ENCODE data around the gene ABL1.

Gene ABL1

GRCh38 chr9:130914417-130915095, 79.5 kb downstream of the ABL1 start:
- Histone ChIP-seq H3K9me3 (ENCODE audit: insufficient read depth, low read depth, low read length) (no peaks in the 10 kb centered on the region), H3K9me2 (replicated peaks; ENCODE audit: low read depth, low read length) (no peaks in the 10 kb centered on the region), H3K36me3 (ENCODE audit: insufficient read depth, low read length) (no peaks in the 10 kb centered on the region), H4K20me1 (ENCODE audit: insufficient read depth, low read length, poor library complexity, severe bottlenecking) (no peaks in the 10 kb centered on the region), H2AFZ (ENCODE audit: low read length) (no peak overlapping the region), H3K4me2 (ENCODE audit: low read depth, low read length, poor library complexity, severe bottlenecking) (no peak overlapping the region), H3K79me2 (ENCODE audit: insufficient read depth, low read length) (no peaks in the 10 kb centered on the region), H3F3A (ENCODE audit: low read depth) (no peaks in the 10 kb centered on the region), H3K4me1 (ENCODE audit: insufficient read depth, low read length, poor library complexity, severe bottlenecking) (no peaks in the 10 kb centered on the region), H3K4me3 (ENCODE audit: low read length, poor library complexity, severe bottlenecking) (no peak overlapping the region), H3K27me3 (ENCODE audit: insufficient read depth, low read length, poor library complexity, severe bottlenecking) (no peaks in the 10 kb centered on the region), H3K9ac (ENCODE audit: low read depth, low read length, poor library complexity, severe bottlenecking) (no peak overlapping the region)
- TF ChIP-seq CTCF (conservative IDR thresholded peaks at IDR 0.05; ENCODE audit: low read length): no peak
- TF ChIP-seq EZH2phosphoT487 (IDR thresholded peaks at IDR 0.05; ENCODE audit: borderline replicate concordance): no peak

- no peak overlapping the region for H2AFZ ChIP-seq (ENCODE audit: low read length)
- H3K36me3 ChIP-seq (ENCODE audit: insufficient read depth, low read length): no peaks in the 10 kb centered on the region
- no peaks in the 10 kb centered on the region for H3K27me3 ChIP-seq (ENCODE audit: insufficient read depth, low read length, poor library complexity, severe bottlenecking)
Observed at GRCh38 chr9:130915096-130915447, 80.0 kb downstream of the ABL1 start.

GRCh38 chr9:130917168-130917960, 82.3 kb downstream of the ABL1 start:
- no peaks in the 10 kb centered on the region for H3F3A ChIP-seq (ENCODE audit: low read depth)
- TF ChIP-seq CTCF (conservative IDR thresholded peaks at IDR 0.05; ENCODE audit: low read length) (no peak), EZH2phosphoT487 (IDR thresholded peaks at IDR 0.05; ENCODE audit: borderline replicate concordance) (no peak)
- no peaks in the 10 kb centered on the region for H3K27me3 ChIP-seq (ENCODE audit: insufficient read depth, low read length, poor library complexity, severe bottlenecking)
- no peak overlapping the region for H3K9ac ChIP-seq (ENCODE audit: low read depth, low read length, poor library complexity, severe bottlenecking)
- H3K79me2 ChIP-seq (ENCODE audit: insufficient read depth, low read length): no peaks in the 10 kb centered on the region
- no peak overlapping the region for H3K4me2 ChIP-seq (ENCODE audit: low read depth, low read length, poor library complexity, severe bottlenecking)
- H4K20me1 ChIP-seq (ENCODE audit: insufficient read depth, low read length, poor library complexity, severe bottlenecking): no peaks in the 10 kb centered on the region
- no peak overlapping the region for H3K4me3 ChIP-seq (ENCODE audit: low read length, poor library complexity, severe bottlenecking)
- H3K9me2 ChIP-seq (replicated peaks; ENCODE audit: low read depth, low read length): no peaks in the 10 kb centered on the region
- no peak overlapping the region for H2AFZ ChIP-seq (ENCODE audit: low read length)
- no peaks in the 10 kb centered on the region for H3K9me3 ChIP-seq (ENCODE audit: insufficient read depth, low read depth, low read length)
- no peaks in the 10 kb centered on the region for H3K36me3 ChIP-seq (ENCODE audit: insufficient read depth, low read length)
- no peaks in the 10 kb centered on the region for H3K4me1 ChIP-seq (ENCODE audit: insufficient read depth, low read length, poor library complexity, severe bottlenecking)

More at GRCh38 chr9:130915096-130915447, 80.0 kb downstream of the ABL1 start:
- TF ChIP-seq EZH2phosphoT487 (IDR thresholded peaks at IDR 0.05; ENCODE audit: borderline replicate concordance) (no peak), CTCF (conservative IDR thresholded peaks at IDR 0.05; ENCODE audit: low read length) (no peak)
- no peaks in the 10 kb centered on the region for H3K4me1 ChIP-seq (ENCODE audit: insufficient read depth, low read length, poor library complexity, severe bottlenecking)
- H3K9me3 ChIP-seq (ENCODE audit: insufficient read depth, low read depth, low read length): no peaks in the 10 kb centered on the region
- H3K79me2 ChIP-seq (ENCODE audit: insufficient read depth, low read length): no peaks in the 10 kb centered on the region
- no peaks in the 10 kb centered on the region for H4K20me1 ChIP-seq (ENCODE audit: insufficient read depth, low read length, poor library complexity, severe bottlenecking)
- H3K9ac ChIP-seq (ENCODE audit: low read depth, low read length, poor library complexity, severe bottlenecking): no peak overlapping the region
- H3K4me2 ChIP-seq (ENCODE audit: low read depth, low read length, poor library complexity, severe bottlenecking): no peak overlapping the region
- H3K4me3 ChIP-seq (ENCODE audit: low read length, poor library complexity, severe bottlenecking): no peak overlapping the region
- H3K9me2 ChIP-seq (replicated peaks; ENCODE audit: low read depth, low read length): no peaks in the 10 kb centered on the region
- H3F3A ChIP-seq (ENCODE audit: low read depth): no peaks in the 10 kb centered on the region
